Ovary (tissue), 3 donors: ENCODE data around the gene GPR15.

Experiments
- POLR2A ChIP-seq: fragments of 450-650 bp; IDR thresholded peaks from one replicate; pipeline ENCODE4 v1.6.1; 2017; ENCODE audit warnings: antibody characterized with exemption, mild to moderate bottlenecking, moderate library complexity
- TF ChIP-seq, protein P1 (sequence below), 3 donors: fragments of 450-650 bp in 2 of 3; fragments of 200-600 bp in 1 of 3; IDR thresholded peaks; one replicate each; pipeline versions ENCODE4 v1.5.1 to v1.8.0; 2016 to 2022; ENCODE audit warnings: antibody characterized with exemption in 3 of 3, mild to moderate bottlenecking in 1 of 3
- donor health status: DM: no; HTN: no; CAD: no.

DNA sequence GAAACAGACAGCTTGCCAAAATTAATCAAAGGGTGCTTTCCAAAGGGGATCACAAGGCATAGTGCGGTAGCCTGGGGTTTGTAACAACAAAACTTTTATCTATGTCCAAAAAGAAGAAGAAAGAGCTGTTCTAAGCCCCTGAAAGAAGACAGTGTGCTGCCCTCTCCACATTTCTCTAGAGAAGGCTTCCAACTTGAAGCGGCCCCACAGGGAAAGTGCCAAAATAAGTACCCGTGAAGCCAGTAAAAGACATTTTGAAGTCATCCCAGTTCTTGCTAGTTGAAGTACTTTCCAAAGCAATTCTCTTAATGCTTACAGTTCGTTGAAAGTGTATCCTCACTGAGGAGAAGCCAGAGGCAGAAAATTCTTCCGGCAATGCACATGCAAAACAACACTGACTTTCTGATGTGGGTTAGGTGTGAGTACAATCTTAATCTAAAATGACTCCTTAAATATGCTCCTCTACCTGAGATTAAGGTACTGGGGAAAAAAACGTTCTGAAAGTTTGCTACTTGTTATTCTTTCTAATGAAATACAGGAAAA is 21.3 kb downstream of the GPR15 start:
- TF ChIP-seq, protein P1, sequence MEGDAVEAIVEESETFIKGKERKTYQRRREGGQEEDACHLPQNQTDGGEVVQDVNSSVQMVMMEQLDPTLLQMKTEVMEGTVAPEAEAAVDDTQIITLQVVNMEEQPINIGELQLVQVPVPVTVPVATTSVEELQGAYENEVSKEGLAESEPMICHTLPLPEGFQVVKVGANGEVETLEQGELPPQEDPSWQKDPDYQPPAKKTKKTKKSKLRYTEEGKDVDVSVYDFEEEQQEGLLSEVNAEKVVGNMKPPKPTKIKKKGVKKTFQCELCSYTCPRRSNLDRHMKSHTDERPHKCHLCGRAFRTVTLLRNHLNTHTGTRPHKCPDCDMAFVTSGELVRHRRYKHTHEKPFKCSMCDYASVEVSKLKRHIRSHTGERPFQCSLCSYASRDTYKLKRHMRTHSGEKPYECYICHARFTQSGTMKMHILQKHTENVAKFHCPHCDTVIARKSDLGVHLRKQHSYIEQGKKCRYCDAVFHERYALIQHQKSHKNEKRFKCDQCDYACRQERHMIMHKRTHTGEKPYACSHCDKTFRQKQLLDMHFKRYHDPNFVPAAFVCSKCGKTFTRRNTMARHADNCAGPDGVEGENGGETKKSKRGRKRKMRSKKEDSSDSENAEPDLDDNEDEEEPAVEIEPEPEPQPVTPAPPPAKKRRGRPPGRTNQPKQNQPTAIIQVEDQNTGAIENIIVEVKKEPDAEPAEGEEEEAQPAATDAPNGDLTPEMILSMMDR (IDR thresholded peaks at IDR 0.05): no peak
- no peak for TF ChIP-seq POLR2A
